NCI-H82 (cell line): ENCODE results near the gene KLF11.
A peak's percentile ranks its signal among the peaks of the same experiment; 100 is the strongest.

ENCODE experiments used
- DNase-seq: peaks from one replicate; lab custom pipeline; 2025; lab: John Stamatoyannopoulos, UW

KLF11 gene

DNA sequence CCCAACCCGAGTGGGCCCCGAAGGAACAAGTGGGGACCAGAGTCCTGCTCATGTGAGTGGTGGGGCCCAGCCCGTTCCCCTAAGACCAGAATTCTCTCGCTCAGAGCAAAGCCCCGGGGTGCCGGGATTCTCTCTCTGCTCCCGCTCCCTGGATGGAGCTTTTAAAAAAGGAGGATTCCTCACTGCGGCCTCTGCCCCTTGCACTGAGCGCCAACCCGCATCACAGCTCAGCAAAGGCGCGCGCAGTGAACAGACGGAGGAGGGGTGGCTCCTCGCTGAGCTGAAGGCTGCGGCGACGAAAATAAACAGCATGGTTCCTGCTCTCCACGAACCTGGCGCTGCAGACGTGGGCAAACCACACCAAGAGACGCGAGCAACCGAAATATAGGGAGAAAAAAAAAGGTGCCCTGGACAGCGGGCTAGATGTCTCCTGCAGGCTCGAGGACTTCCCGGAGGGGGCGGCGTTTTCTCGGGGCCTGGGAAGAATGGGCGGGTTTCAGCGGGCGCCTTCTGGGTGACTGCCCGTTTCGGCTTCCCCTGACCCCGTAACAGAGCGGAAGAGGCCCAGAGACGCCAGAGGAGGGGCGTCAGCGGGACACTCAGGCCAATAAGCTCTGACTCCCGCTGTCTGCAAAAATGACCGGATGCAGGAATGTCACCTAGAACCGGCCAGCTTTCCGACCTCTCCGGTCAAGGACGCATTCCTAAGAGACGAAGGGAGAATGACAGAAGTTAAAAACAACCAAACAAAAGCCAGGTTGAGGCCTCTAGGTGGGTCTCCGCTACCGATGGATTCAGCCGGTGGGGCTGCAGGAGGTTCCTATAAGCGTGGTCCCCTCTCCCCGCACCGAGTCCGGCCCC lies 819 bp upstream of the KLF11 start:
- DNase-seq: no peak

DNA sequence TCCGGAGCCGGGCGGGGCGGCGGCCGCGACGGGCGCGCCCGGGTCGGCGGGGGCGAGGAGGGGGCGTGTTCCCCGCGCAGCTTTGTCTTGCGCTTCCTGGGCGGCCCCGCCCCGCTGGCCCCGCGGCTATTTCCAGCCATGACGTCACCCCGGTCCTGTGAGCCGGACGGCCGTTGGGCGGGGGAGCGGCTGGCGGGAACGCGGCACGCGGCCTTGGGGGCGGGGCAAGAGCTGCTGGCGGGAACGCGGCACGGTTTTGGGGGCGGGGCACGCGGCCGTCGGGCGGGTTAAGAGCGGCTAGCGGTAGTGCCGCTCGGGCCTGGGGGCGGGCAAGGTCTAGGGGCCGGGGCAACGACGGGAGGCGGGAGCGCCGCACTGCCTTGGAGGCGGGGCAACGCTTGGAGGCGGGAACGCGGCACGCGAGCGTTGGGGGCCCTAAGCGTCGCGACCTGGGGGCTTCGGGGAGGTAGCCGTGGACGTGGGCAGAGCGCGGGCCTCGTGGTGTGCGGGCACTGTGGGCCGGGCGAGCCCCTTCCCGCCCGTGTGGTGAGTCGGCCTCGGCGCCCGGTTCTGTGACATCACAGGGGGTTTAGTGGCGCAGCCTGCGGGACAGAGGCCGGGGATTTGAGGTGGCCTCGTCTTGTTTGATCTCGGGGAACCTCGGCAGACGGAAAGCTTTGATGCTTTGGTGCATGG lies 704 bp downstream of the KLF11 start:
- DNase-seq: peak; percentile 76

GRCh38 chr2:10045561-10046355 lies 2.4 kb downstream of the KLF11 start:
- no peak for DNase-seq

DNA sequence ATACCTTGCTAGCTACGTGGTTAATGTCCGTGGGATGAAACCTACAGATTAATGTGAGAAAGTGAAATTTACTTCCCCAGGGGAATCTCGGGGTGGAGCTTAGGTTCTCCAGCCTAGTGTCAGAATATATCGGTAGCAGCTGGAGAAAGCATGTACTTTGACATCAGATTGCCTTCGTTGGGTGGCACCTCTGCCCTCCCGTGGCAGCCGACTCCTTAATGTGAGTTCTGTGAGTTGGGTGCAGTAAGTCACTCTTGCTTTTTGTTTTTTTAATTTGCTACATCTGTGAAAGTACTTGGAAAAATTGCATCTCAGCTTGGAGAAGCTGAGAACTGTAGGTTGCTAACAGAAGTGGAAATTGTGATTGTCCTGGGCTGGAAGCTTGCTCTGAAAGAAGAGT lies 3.6 kb downstream of the KLF11 start:
- DNase-seq: no peak

GRCh38 chr2:10047616-10048500 lies 4.5 kb downstream of the KLF11 start:
- DNase-seq: no peak

DNA sequence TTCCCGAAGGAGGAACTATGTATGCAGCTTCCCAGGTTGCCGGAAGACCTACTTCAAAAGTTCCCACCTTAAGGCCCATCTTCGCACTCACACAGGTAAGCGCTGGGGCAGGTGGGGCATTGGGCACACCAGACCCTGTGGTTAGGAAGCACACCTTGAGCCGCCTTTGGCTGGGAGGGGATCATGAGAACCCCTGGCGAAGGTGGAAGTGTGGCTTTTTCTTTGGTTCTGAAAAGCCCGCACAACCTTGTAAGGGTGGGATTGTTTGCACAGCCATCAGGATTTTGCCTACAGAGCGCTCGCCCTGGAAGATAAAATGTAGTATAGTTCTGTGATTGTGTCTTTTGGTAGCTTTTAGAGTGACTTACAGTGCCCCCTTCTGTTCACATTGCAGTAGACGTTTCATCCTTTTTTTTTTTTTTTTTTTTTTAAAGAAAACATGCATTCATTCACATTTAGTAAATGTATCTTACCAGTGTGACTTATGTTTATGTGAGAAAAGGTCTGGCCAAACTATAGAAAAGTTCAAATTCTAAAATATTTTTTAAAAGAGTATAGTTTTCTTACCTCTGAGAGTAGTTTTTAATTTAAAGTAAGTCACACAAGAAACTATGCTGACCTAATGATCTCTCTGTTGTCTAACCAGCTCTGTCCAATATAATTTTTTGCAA lies 5.3 kb downstream of the KLF11 start:
- DNase-seq: peak; percentile 71

GRCh38 chr2:10052216-10052615 lies 8.9 kb downstream of the KLF11 start:
- DNase-seq: no peak

DNA sequence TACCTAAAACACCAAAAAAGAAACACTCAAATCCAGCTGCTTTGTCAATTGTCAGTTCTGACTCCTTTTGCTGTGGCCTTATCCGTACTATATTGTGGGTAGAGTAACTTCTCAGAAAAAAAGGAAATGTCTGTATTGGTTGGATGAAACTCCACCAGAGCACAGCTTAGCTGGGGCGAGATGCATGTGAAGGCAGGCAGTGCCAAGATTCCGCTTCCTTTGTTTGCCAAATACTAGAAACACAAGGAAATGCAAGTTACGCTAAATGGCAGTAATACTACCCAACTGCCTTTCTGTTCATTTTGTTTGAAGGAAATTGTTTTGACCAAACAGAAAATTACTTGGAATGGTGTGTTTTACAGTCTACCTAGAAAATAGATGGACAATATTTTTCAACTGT lies 10.0 kb downstream of the KLF11 start:
- DNase-seq: no peak

DNA sequence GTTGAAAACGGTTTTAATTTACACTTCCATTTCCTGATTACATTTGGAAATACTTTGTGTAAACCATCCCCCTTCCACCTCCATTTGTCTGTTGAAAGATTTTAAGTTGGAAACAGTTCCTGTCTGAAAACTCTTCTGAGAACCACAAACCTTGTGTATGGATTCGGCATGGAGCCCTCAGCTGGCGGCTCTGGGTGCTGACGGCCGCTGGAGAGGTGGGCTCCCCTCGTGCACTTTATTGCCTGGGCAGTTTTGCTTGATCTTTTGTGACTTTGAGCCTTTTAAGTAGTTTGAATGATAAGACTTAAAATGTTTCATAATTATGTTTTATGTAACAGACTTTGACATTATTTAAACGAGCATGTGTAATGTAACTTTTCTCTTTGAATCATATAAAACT lies 11.1 kb downstream of the KLF11 start:
- DNase-seq: no peak

DNA sequence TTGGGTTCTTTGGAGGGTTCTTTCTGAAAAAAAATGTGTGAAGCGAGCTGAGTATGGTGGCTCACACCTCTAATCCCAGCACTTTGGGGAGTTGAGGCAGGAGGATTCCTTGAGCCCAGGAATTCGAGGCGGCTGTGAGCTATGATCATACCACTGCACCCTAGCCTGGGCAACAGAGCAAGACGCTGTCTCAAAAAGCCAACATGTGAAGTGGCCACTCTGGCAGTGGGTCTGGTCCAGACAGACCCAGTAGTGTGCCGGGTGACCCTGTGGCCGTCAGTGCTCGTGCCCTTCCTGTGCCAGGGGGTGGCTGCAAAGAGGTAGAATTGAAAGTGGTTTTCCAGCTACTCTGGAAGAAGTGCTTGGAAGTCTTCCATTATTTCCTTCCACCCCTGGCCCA lies 11.6 kb downstream of the KLF11 start:
- no peak for DNase-seq

DNA sequence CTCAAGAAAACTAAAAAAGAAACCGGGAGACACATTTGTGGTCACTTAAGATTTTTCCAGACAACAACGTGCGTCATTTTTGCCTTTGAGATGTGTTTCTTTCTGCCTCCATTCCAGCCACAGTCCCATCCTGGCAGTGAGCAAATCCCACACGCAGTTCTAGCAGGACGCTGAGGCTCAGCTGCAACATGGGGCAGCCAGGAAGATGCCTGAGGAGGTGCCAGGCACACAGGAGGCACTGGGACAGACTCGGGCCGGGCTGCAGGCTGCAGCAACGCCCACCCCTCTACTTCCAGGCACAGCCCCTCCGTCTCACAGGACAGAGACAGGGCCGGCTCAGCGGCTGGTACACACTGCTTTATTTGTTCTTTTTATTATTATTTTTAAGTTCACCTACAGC lies 13.1 kb downstream of the KLF11 start:
- no peak for DNase-seq

DNA sequence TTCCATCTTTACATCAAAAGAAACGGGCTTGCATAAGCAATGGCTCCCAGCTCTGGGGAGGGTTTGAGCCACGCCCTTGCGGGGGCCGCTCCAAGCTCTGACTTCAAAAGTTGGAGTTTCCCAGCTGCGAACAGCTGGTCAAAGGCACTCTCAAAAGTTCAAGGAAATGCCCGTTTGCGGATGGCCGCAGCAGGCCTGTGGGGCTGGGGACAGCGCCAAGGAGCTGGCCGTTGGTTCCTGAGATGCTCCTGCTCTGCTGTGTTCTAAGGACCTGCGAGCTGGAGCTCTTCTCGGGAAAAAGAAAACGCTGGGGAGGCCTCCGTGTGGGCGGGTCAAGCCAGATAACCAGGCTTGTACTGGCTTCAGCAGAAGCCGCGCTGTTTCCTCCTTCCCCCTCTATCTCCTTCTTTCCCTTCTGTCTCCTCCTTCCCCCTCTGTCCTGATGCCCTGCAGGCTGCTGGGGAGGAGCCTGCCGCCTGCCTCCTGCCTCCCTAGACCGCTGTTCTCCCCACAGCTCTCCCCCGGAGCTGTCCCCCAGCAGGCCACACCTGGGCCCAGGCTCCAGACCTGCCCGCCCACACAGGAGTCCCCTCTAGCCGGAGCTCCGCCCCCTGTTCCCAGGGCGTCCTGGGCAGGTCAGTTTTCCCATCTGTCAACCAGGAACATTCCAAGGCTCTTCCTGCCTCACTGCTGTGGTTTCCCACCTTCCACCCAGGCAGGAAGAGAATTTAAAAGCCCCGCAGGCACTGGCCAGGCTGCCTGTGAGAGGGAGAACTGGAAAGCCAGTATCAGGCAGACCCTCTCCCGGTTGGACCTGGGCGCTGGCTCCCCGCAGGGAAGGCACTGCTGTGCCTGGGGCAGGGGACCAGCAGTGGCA lies 14.1 kb downstream of the KLF11 start:
- peak; percentile 81 for DNase-seq

- no peak for DNase-seq
These were observed 15.1 kb downstream of the KLF11 start for GRCh38 chr2:10058251-10059015.

GRCh38 chr2:10059016-10059351 lies 15.6 kb downstream of the KLF11 start:
- DNase-seq: no peak

DNA sequence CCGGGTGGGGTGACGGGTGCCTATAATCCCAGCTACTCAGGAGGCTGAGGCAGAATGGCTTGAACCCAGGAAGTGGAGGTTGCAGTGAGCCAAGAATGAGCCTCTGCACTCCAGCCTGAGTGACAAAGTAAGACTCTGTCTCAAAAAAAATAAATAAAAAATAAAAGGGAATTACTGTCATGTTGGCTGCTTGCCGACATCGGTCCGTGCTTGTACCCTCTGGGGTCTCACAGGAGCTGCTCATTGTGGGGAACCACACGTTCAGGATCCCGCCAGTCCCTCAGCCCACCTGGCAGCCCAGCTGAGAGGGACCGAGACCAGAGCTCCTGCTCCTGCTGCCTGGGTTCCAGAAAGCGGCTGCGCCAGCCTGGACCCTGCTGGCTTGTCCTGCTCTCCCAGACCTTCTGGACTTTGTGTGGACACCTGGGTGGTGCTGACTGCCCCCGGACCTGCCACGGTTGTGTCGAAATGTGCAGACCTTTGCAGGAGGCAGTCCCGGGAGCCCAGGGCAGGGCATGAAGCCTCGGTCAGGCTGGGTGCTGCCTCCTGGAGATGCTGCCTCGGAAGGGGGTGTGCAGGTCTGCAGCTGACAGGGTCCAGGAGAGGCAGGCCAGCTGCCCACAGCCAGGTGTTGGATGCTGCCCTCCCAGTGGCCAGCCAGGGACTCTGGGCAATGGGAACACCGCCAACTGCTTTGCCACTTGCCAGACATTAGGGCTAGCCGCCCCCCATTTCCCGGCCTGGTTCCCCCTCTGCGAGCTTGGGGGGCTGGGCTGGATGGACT lies 16.4 kb downstream of the KLF11 start:
- DNase-seq: no peak

DNA sequence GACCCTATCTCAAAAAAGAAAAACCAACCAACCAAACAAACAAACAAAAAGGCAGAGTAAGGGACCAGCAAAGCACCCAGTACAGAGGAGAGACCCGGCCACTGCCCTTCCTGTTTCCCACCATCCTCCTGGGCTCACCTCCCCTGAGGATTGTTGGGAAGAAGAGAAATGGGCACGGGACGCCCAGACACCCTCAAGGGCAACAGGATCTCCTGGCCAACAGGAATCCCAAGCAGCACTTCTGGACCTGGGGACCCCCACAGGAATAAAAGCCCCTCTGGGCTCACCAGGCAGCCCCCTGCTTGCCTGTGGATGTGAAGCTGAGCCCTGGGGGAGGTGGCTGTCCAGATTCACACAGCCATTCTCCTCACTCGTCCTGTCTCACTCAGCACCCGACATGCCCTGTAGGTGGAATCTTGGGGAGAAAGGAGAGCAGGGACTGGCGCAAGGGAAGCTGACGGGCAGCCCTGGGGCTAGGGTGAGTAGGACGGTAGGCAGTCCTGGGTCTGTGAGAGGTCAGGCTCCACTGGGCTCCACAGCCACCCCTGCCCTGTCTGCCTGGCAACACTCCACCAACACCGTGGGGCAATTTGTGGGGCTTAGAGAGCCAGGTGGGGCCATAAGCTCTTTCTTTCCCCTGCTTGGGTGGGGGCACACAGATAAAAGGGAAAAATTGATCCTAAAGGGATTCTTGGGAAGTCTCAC lies 18.0 kb downstream of the KLF11 start:
- no peak for DNase-seq

DNA sequence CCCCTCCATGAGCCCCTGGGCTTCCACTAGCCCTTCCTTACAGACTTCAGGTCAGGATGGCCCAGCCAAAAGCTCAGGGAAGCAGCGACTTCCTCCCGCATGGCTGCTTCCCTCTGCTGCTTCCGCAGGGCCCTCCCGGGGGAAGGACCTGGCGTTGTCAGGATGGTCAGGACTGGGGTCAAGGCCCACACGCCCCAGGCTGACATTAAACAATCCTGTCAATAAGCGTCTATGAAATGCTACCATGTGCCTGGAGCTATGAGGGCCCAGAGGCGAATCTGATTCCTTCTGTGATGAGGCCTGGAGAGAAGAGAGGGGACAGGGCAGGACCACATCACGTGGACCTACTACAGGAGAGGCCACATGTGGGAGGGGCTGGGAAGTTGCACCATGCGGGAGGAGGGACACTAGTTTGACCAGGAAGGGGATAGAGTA lies 19.6 kb downstream of the KLF11 start:
- DNase-seq: no peak

DNA sequence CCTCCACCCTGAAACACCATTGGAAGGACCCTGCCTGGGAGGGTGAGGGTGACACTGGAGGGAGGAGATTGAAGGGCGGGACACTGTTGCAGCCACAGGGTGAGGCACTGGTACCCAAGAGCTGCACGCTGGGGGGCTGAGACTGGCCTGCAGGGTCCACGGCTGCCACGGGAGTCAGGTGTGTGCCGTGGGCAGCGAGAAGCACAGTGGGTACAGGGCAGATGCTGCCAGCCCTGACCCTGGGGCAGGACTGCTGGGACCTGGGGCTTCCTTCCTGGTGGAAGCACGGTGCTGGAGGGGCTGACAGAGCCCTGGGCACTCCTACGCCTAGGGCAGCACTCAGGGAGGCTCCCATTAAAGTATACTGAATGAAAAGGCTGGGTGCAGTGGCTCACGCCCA lies 20.2 kb downstream of the KLF11 start:
- DNase-seq: no peak
